ENCODE results near the gene AMER3. TPM values are rescaled to one million over a fixed set of nuclear protein-coding genes. Genes with fewer than 3 reads are reported as not detected.

Gene AMER3
- total and polyA plus RNA-seq, 2 experiments from 2014 or later: 0.05 to 0.49 TPM

DNA sequence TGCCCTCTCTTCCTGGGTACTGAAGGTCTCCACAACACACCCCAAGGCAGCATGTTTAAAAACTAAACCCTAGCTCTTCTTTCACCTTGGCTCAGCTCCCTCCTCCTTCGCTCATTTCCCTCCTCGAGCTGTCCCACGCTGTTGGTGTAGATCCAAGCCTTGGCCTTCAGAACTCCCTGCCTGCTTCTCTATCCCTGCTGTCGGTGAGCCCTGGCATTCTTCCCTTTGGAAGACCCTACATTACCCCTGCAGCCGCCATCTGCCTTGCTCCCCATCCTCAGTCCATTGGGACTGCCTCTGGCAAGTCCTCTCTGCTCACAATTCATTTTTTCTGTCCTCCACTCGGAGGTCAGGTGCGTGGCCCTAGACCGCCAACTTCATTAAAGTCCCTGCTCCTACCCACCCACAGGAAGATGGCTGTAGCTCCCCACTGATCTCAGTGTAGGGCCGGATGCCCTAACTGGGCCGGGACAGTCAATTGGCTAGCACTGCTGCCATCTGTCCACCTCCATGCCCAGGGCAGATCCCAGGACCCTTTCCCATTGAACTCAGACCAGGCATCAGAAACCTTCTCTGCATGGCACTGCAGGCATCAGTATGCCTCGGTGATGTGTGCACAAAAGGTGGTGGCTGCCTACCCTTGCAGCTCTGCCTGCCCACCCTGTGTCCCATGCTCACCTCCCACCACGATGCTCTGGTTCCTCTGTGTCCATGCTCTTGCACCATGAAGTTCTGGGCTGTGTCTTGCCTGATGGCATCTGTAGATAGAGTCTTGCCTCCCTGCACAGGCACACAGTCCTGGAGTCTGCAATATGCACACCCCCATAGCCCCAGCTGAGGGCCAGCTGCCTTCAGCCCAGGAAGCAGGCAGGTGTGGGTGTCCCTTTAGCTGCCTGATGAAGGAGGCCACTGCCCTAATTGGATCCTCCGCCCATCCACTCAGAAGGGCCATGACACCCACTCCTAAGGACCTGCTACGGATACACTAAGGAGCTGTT is 5.7 kb downstream of the AMER3 start:
- Histone ChIP-seq H3K79me2 (replicated peaks; ENCODE audit: insufficient read depth) (no peaks in the 10 kb centered on the region), H3F3A (replicated peaks; ENCODE audit: low read depth) (no peaks in the 10 kb centered on the region), H4K20me1 (replicated peaks; ENCODE audit: insufficient read depth) (no peaks in the 10 kb centered on the region; the same call in none of the 2 replicates), H3K27ac (ENCODE audit: low read depth) (no peak overlapping the region), H3K27me3 (ENCODE audit: insufficient read depth) (peaks cover 15% of the 10 kb centered on the region), H3K4me3 (no peak overlapping the region), H2AFZ (no peak overlapping the region), H3K4me1 (ENCODE audit: insufficient read depth) (peaks cover 6% of the 10 kb centered on the region), H3K9me2 (ENCODE audit: insufficient read depth) (no peaks in the 10 kb centered on the region), H3K36me3 (ENCODE audit: insufficient read depth) (no peaks in the 10 kb centered on the region), H3K4me2 (no peak overlapping the region)
- H3K4me1 Mint-ChIP-seq: peaks cover 10% of the 10 kb centered on the region
- no peak for DNase-seq (ENCODE audit: low spot score)
- TF ChIP-seq JUNB (IDR thresholded peaks at IDR 0.05; ENCODE audit: unreplicated experiment): no peak
- TF ChIP-seq, protein P1, sequence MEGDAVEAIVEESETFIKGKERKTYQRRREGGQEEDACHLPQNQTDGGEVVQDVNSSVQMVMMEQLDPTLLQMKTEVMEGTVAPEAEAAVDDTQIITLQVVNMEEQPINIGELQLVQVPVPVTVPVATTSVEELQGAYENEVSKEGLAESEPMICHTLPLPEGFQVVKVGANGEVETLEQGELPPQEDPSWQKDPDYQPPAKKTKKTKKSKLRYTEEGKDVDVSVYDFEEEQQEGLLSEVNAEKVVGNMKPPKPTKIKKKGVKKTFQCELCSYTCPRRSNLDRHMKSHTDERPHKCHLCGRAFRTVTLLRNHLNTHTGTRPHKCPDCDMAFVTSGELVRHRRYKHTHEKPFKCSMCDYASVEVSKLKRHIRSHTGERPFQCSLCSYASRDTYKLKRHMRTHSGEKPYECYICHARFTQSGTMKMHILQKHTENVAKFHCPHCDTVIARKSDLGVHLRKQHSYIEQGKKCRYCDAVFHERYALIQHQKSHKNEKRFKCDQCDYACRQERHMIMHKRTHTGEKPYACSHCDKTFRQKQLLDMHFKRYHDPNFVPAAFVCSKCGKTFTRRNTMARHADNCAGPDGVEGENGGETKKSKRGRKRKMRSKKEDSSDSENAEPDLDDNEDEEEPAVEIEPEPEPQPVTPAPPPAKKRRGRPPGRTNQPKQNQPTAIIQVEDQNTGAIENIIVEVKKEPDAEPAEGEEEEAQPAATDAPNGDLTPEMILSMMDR (conservative IDR thresholded peaks at IDR 0.05; ENCODE audit: low read depth in 2 of 2): no peak
- no peaks in the 10 kb centered on the region for H3K36me3 Mint-ChIP-seq (ENCODE audit: low read depth)
- no peak overlapping the region for H3K27ac Mint-ChIP-seq
- no peak overlapping the region for H3K4me3 Mint-ChIP-seq
- H3K27me3 Mint-ChIP-seq (ENCODE audit: insufficient read depth, low read depth, poor library complexity): peaks cover 20% of the 10 kb centered on the region
- H3K9me3 Mint-ChIP-seq: no peaks in the 10 kb centered on the region; the same call in 2 of the 3 replicates
- ATAC-seq: no peak

DNA sequence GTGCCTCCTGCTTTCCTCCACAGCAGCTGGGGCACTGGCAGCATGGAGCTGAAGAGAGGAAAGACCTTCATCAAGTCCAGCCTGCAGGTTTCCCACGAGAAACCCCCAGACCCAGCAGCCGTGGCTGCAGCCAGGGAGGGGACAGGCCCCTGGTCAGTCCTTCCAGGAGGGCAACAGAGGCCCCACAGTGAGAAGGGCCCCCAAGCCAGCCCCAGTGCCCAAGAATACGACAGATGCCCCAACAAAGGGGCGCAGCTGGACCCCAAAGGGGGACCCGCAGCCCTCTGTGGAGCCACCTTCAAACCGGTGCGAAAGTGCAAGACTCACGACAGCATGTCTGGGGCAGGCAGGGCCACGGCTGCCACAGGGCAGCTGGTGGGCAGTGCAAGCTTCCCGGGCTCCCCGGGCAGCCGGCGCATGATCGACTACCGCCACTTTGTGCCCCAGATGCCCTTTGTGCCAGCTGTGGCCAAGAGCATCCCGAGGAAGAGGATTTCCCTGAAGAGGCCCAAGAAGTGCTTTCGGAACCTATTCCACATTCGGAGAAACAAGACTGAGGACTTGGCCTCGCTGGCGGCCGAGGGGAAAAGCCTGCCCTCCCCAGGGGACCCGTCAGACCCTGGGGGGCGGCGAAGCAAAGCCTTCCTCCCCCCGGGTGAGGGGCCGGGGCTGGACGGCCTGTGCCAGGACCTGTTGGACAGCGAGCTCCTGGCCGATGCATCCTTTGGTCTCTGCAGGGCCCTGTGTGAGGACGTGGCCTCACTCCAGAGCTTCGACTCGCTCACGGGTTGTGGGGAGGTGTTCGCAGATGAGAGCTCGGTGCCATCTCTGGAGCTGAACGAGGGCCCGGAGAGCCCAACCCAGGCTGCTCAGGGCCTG is 6.9 kb downstream of the AMER3 start:
- Histone ChIP-seq H3K4me1 (ENCODE audit: insufficient read depth) (no peaks in the 10 kb centered on the region), H3K27ac (ENCODE audit: low read depth) (no peak overlapping the region), H3K27me3 (ENCODE audit: insufficient read depth) (peaks cover 8% of the 10 kb centered on the region), H3K4me3 (no peak overlapping the region), H4K20me1 (replicated peaks; ENCODE audit: insufficient read depth) (no peaks in the 10 kb centered on the region; the same call in 1 of the 2 replicates), H3K9me2 (ENCODE audit: insufficient read depth) (no peaks in the 10 kb centered on the region), H2AFZ (no peak overlapping the region), H3F3A (replicated peaks; ENCODE audit: low read depth) (no peaks in the 10 kb centered on the region), H3K36me3 (ENCODE audit: insufficient read depth) (no peaks in the 10 kb centered on the region), H3K79me2 (replicated peaks; ENCODE audit: insufficient read depth) (no peaks in the 10 kb centered on the region), H3K4me2 (no peak overlapping the region)
- Mint-ChIP-seq H3K27me3 (ENCODE audit: insufficient read depth, low read depth, poor library complexity) (peaks cover 15% of the 10 kb centered on the region), H3K4me3 (no peak overlapping the region), H3K4me1 (peaks cover 4% of the 10 kb centered on the region; the same call in 2 of the 3 replicates), H3K9me3 (no peaks in the 10 kb centered on the region; the same call in 1 of the 3 replicates), H3K27ac (no peak overlapping the region), H3K36me3 (ENCODE audit: low read depth) (no peaks in the 10 kb centered on the region)
- DNase-seq (ENCODE audit: low spot score) (no peak), ATAC-seq (no peak)
- no peak for TF ChIP-seq POLR2AphosphoS5 (IDR thresholded peaks at IDR 0.05; ENCODE audit: low read depth)
- no peak for TF ChIP-seq EZH2 (IDR thresholded peaks at IDR 0.05; ENCODE audit: low read depth, unreplicated experiment)
- TF ChIP-seq, protein P1 (conservative IDR thresholded peaks at IDR 0.05; ENCODE audit: low read depth in 2 of 2): no peak
- TF ChIP-seq, protein P2, sequence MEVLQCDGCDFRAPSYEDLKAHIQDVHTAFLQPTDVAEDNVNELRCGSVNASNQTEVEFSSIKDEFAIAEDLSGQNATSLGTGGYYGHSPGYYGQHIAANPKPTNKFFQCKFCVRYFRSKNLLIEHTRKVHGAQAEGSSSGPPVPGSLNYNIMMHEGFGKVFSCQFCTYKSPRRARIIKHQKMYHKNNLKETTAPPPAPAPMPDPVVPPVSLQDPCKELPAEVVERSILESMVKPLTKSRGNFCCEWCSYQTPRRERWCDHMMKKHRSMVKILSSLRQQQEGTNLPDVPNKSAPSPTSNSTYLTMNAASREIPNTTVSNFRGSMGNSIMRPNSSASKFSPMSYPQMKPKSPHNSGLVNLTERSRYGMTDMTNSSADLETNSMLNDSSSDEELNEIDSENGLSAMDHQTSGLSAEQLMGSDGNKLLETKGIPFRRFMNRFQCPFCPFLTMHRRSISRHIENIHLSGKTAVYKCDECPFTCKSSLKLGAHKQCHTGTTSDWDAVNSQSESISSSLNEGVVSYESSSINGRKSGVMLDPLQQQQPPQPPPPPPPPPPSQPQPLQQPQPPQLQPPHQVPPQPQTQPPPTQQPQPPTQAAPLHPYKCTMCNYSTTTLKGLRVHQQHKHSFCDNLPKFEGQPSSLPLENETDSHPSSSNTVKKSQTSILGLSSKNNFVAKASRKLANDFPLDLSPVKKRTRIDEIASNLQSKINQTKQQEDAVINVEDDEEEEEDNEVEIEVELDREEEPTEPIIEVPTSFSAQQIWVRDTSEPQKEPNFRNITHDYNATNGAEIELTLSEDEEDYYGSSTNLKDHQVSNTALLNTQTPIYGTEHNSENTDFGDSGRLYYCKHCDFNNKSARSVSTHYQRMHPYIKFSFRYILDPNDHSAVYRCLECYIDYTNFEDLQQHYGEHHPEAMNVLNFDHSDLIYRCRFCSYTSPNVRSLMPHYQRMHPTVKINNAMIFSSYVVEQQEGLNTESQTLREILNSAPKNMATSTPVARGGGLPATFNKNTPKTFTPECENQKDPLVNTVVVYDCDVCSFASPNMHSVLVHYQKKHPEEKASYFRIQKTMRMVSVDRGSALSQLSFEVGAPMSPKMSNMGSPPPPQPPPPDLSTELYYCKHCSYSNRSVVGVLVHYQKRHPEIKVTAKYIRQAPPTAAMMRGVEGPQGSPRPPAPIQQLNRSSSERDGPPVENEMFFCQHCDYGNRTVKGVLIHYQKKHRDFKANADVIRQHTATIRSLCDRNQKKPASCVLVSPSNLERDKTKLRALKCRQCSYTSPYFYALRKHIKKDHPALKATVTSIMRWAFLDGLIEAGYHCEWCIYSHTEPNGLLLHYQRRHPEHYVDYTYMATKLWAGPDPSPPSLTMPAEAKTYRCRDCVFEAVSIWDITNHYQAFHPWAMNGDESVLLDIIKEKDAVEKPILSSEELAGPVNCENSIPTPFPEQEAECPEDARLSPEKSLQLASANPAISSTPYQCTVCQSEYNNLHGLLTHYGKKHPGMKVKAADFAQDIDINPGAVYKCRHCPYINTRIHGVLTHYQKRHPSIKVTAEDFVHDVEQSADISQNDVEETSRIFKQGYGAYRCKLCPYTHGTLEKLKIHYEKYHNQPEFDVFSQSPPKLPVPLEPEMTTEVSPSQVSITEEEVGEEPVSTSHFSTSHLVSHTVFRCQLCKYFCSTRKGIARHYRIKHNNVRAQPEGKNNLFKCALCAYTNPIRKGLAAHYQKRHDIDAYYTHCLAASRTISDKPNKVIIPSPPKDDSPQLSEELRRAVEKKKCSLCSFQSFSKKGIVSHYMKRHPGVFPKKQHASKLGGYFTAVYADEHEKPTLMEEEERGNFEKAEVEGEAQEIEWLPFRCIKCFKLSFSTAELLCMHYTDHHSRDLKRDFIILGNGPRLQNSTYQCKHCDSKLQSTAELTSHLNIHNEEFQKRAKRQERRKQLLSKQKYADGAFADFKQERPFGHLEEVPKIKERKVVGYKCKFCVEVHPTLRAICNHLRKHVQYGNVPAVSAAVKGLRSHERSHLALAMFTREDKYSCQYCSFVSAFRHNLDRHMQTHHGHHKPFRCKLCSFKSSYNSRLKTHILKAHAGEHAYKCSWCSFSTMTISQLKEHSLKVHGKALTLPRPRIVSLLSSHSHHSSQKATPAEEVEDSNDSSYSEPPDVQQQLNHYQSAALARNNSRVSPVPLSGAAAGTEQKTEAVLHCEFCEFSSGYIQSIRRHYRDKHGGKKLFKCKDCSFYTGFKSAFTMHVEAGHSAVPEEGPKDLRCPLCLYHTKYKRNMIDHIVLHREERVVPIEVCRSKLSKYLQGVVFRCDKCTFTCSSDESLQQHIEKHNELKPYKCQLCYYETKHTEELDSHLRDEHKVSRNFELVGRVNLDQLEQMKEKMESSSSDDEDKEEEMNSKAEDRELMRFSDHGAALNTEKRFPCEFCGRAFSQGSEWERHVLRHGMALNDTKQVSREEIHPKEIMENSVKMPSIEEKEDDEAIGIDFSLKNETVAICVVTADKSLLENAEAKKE (CRISPR knock-in tag; IDR thresholded peaks at IDR 0.05): no peak
- TF ChIP-seq STAT1 (IDR thresholded peaks at IDR 0.05; ENCODE audit: unreplicated experiment): no peak
- no peak for TF ChIP-seq NANOG (IDR thresholded peaks at IDR 0.05; ENCODE audit: borderline replicate concordance)
- TF ChIP-seq JUNB (IDR thresholded peaks at IDR 0.05; ENCODE audit: unreplicated experiment): no peak
